ENCODE measurements around the gene GPRIN2.
A peak's percentile ranks its signal among the peaks of the same experiment; 100 is the strongest.
"Not testable (repeated sequence)": the region's sequence is repeated elsewhere in the genome, so short reads cannot be mapped to it uniquely, and the experiment has no call there.

GPRIN2 gene

DNA sequence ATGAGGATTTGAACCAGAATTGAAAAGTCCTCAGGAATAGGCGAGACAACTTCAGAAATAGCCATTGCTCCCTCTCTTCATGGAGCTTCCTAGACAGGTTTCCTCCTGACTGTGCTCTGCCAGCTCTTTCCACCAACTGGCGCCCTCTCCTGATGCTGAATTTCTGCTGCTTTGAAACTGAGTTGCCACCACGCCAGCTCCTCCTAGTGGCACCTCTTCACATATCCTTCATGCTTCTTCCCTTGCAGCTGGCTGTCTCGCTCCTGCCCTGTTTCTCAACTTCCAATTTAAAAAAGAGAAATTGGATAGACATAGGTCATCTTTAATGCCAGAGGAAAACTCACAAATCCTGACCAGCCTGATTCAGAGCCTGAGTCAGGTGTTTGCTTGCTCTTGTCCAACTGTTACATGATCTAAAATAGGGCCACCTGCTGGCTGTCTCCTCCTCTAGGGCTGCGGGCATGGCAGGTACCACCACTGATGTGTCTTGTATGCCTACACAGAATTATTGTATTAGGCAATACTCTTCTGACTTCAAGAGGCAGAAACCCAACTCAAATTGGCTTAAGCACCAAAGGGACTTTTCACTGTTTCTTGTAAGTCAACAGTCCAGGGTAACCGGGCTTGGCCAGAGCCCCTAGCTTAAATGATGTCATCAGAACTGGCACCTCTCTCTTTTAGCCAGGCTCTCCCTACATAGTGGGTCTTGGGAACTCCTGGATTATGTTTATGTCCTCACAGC is 9.3 kb upstream of the GPRIN2 start:
- not testable (repeated sequence) for DNase-seq

DNA sequence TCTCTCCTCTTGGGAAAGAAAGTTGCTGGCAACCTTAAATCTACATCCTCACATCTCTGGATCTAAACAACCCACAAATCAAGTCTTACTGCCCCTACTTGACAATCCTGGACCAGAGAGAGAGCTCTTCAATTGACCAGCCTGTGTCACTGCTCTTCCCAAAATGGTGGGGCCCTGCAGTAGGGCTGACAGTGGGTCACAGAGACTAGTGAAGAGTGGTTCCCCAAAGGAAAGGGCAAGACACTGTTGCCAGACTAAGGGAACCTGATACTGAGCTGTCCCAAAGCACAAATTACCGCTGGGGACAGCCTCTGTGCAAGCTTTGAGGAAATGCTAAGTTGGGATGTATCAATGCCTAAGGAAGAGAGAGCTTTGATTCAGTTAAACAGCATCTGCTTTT is 4.5 kb upstream of the GPRIN2 start:
- no peak for DNase-seq

GRCh38 chr10:46560381-46560780 is 3.9 kb upstream of the GPRIN2 start:
- DNase-seq, result no peak

DNA sequence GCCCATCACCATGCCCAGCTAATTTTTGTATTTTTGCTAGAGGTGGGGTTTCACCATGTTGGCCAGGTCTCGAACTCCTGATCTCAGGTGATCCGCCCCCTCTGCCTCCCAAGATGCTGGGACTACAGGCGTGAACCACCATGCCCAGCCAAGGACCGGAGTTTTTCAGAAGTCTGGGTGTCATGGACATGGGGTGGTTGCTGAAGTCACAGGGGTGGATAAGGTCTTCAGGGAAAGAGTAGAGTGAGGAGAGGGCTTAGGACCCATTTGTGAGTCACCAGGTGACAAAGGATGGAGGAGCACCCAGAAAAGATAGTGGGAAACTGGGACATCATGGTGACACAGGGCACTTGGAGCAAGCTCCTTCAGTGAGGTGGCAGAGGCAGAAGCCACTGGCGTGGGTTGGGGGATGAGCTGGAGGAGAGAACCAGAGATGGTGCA is 2.8 kb upstream of the GPRIN2 start:
- DNase-seq, result no peak

GRCh38 chr10:46558392-46559185 is 2.1 kb upstream of the GPRIN2 start:
- DNase-seq, result no peak

DNA sequence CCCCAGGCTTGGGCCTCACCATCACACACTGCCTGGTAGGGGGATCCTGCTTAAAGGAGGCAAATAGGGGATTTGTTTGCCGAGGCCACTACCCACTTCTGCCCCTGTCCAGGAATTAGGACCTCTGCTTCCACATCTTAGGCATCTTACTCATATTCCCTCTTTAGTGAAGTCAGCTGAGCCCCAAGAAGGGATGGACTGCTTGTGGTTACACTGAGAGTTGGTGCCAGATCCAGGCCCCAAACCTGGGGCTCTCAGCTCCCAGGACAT is 1.6 kb upstream of the GPRIN2 start:
- no peak for DNase-seq

- DNase-seq, result no peak
These were observed 1.1 kb upstream of the GPRIN2 start for GRCh38 chr10:46557319-46558121.

GRCh38 chr10:46555713-46556514 is 544 bp downstream of the GPRIN2 start:
- DNase-seq, result peak; percentile 18

- no peak for DNase-seq
These were observed 1.1 kb downstream of the GPRIN2 start for GRCh38 chr10:46555366-46555712.

DNA sequence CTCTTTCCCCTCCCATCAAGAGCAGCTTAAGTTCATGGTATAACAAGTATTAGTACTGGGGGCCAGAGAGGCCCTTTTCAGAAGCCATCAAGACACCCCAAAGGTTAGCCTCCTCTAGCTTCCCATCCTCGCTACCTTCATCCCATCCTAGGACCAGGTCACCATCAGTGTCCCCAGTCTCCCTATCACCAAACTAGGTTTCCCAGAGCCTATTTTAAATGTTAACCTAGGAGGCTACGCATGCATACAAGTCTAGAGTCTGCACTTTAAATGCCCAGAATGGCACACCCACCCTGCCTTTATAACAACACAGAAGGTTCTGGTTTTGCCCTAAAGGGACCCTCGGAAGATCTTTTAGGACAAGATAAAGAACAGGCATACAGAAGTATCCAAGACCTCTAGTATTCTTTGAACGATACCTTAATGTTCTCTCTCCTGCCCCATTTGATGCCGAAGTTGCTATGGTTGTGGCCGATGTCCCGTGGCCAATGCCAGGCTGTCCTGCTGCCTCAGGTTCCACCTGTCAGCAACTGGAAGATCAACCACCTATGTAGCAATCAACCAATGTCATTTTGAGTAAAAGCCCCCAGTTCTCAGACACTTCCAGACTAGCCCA is 2.2 kb downstream of the GPRIN2 start:
- DNase-seq, result no peak

- no peak for DNase-seq
These were observed 3.0 kb downstream of the GPRIN2 start for GRCh38 chr10:46553238-46554049.

GRCh38 chr10:46552526-46553237 is 3.8 kb downstream of the GPRIN2 start:
- no peak for DNase-seq

DNA sequence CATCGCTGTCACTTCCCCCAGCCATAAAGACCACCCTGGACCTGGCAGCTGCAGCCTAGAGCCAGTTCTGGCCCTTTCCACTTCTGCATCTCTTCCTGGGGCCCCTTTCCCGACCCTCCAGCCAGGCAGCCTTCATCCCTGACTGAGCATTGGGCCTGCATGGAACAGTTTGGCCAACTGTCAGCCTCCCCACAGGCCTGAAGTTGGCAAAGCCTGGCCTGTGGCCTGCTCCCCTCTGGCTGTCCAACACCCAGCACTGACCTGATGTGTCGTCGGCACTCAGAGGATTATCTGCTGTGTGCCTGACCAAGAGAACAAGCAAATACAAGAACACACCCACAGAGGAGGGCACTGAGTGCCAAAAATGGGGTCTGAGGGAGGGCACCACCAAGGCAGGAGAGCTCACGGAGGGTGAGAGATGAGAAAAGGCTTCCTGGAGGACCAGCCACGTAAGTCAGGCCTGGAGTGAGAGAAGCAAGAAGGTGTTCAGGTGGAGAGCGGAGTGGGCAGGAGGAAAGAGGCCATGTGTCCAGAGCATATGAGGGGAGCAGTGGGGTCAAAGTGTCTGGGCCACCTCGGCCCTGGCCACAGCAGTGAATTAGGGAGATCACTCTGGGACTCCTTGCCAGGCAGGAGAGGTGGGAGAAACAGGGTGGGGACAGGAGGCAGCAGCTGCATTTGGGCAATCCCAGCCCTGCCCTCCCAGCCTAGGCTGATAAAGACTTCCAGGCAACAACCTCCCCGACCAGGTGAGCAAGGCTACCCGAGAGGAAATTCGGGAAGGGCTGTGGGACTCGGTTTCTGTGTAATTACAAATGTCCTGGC is 4.5 kb downstream of the GPRIN2 start:
- no peak for DNase-seq

DNA sequence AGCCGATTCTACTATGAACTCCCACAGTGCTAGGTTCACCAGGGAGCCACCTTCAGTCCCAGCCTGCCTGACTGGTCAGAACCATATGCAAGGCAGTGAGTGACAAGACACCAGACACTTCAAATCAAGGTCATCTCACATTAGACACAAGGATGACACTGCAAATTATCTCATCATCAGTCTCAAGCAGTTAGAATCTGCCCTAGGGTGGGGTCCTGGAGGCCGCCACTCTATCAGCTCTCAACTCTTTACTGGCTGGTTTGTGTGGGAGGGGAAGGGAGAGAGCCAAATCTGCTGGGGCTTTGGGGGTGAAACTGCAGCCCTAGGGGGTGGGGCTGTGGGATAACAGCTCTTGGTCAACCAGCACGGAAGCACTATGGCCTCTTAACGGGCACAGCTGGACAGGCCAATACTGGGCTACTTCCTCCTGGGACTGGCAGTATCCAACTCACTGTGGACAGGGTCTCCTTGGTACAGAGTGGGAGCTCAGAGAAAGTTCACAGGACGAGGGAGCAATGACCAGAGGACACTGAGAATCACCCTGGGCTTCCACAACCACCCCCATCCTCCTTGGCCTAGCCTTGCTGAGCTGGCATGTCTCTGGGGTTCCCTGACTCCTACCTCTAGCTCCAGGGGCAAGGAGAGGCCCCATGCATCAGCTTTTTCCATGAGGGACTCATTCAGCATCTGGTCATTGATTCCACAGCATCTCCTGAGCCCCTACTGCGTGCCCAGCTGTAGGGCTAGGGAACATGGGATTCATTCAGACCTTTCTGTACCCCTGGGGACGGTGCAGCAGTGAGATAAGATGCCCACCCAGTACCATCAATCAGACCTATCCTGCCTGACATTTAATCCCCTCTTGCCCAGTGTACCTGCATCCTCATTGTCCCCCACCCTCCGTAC is 5.4 kb downstream of the GPRIN2 start:
- DNase-seq, result no peak

GRCh38 chr10:46550076-46550790 is 6.2 kb downstream of the GPRIN2 start:
- DNase-seq, result no peak

DNA sequence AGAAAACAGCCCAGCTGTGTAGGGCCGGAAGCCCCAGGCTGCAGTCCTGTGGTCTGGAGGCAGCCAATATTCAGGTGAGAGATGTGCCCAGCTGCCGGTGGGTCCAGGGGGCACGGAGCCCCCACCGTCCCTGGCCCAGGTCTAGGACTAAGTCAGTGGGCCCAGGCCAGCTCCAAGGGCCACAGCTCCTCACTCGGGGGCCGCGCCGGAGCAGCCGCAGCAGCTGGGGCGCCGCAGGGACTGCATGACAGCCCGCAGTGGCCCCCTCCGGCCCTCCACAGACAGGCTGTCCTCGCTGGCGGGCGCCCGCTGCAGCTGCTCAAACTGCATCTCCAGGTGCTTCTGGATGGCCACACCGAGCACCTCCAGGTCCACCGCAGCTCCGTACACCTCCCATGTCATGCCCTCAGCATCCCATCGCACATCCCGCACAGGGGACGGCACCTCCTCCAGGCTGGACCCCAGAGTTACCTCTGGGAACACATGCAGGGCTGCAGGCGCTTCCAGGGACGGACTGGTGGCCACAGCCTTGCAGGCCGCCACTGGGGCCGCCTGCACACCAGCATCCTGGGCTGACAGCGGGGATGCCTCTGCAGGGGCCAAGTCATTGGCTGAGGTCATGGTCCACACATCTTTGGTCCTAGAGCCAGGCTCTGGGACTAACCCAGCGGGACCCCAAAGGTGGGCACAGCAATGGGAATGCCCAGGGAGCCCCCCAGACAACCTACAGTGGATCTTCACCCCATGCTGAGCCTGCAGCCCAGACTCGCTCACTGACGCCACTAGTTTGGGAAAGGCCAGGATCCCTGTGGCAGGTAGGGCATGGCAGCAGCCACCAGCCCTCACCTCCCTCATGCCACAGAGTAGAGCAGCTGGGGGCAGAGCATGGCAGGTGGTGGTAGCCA is 7.0 kb downstream of the GPRIN2 start:
- no peak for DNase-seq

DNA sequence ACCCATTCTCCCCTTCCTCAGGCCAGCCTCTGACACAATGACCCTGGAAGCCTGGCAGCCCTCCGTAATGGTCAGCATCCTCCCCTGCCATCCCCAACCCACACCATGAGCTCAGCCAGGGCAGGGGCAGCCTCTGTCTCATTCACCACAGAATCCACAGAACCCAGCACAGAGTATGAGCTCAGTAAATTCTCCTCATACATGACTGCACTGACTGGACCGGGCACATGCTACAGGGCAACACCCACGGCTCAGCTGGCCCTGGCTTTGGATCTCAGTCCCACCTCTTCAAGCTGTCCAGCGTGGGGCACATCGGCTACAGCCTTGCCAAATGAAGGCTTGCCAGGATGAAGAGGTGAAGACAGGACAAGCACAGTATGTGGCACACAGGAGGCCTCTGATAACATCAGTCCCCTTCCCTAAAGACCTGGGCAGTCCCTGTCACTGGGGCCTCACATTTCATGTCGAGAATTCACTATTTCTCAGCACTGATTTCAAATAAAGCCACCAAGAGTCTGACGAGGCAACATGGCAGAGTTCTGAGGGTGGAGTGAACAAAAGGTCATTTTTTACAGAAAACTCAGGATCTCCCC is 7.9 kb downstream of the GPRIN2 start:
- no peak for DNase-seq

All from DMS79 (cell line).